ENCODE measurements around the gene COL28A1.

Gene COL28A1

DNA sequence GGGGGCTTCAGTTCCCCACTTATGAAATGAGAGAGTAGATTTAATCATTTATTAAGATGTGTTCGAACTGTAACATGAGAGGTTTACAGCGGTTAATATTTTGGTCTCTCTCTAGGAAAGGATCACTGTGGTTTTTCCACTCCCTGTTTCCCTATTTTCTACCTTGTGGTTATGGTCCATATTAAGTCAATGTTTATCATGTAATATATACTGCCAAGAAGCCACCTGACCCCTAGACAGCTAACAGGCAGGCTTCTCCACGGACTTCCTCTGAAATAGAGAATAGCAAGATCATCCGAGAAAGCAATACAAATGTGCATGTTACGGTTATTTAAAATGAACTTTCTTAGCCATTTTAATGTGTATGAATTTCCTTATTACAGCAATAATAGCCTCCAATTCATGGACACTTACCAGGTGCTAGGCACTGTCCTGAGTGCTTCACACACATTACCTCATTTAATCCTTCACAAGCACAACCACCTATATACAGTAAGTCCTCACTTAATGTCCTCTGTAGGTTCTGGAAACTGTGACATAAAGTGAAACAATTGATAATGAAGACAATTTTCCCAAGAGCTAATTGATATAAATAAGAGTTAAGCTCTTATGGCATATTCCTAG, 835 bp upstream of the COL28A1 start:
- Histone ChIP-seq H3K36me3 (ENCODE audit: control insufficient read depth, insufficient read depth, low read length) (no peaks in the 10 kb centered on the region), H3K27me3 (replicated peaks; ENCODE audit: control insufficient read depth, insufficient read depth, low read length) (no peaks in the 10 kb centered on the region), H3K4me3 (replicated peaks; ENCODE audit: low read depth, low read length) (no peak overlapping the region)
- no peak for DNase-seq (ENCODE audit: extremely low read depth, insufficient read length)
- TF ChIP-seq, protein P1, sequence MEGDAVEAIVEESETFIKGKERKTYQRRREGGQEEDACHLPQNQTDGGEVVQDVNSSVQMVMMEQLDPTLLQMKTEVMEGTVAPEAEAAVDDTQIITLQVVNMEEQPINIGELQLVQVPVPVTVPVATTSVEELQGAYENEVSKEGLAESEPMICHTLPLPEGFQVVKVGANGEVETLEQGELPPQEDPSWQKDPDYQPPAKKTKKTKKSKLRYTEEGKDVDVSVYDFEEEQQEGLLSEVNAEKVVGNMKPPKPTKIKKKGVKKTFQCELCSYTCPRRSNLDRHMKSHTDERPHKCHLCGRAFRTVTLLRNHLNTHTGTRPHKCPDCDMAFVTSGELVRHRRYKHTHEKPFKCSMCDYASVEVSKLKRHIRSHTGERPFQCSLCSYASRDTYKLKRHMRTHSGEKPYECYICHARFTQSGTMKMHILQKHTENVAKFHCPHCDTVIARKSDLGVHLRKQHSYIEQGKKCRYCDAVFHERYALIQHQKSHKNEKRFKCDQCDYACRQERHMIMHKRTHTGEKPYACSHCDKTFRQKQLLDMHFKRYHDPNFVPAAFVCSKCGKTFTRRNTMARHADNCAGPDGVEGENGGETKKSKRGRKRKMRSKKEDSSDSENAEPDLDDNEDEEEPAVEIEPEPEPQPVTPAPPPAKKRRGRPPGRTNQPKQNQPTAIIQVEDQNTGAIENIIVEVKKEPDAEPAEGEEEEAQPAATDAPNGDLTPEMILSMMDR (IDR thresholded peaks at IDR 0.05; ENCODE audit: insufficient read depth, low read length, poor library complexity, severe bottlenecking) = no peak

DNA sequence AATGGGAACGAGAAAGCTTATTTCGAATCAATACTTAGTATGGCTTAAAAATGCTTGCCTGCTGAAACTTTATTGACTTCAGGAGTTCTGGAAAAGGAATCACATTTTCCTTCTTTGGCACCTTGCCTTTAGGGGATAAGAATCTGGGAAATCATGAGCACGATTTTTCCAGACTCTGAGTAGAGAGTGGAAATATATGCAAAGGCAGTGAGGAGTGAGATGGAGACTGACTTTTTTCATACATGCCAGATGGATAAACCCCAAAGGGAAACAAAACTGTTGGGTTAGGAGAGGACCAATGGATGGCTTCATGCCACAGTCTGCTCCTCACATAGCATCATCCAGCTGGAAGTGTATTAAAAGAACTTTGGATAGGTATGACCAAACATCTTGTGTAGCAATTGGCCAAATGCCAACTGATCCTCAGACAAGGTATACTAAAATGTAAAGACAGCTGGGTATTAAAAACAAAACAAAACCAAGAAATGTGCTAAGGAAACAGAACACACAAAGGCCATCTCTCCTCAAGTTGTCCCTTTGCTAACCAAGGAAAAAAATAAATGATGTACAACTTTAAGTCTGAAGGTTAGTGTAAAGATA, 1.7 kb downstream of the COL28A1 start:
- Histone ChIP-seq H3K27me3 (replicated peaks; ENCODE audit: control insufficient read depth, insufficient read depth, low read length) (no peaks in the 10 kb centered on the region), H3K36me3 (ENCODE audit: control insufficient read depth, insufficient read depth, low read length) (no peaks in the 10 kb centered on the region), H3K4me3 (replicated peaks; ENCODE audit: low read depth, low read length) (no peak overlapping the region)
- TF ChIP-seq, protein P1 (IDR thresholded peaks at IDR 0.05; ENCODE audit: insufficient read depth, low read length, poor library complexity, severe bottlenecking) = no peak
- no peak for DNase-seq (ENCODE audit: extremely low read depth, insufficient read length)

DNA sequence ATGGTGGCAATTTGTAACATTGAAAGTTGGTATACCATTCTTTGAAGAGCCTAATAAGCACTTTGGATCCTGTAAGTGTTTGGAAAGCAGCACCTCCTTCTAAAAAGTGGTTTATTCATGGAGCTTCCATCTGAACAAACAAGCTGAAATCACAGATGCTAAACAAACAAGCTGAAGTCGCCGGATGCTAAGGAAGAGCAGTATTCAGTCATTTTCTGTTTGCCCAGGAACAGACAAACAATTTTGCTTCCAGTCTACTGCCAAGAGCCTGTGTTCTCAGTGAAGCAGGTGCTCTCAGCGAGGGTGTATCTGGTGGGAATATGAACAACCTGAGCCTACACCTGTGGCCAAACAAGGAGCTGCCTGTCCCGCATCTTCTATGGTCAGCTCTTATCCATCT, 6.3 kb downstream of the COL28A1 start:
- no peak for DNase-seq (ENCODE audit: extremely low read depth, insufficient read length)

DNA sequence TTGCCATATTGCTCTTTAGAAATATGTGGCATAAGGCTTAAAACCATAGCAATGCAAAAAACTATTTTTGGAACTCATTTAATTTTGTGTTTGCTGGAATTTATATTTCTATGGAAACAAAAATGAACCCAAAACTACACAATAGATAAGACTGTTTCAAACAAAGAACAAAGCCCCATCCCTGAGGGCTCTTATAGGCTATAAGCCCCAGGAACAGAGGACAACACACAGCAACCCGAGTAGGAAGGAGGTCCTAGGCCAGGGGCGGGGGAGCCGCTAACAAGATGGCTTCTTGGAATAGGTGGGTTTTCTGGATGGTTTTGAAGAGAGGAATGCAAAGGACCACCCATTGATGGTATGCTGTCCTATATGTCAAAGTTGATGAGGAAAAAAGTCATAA, 8.6 kb downstream of the COL28A1 start:
- no peak for DNase-seq (ENCODE audit: extremely low read depth, insufficient read length)

More for the DNA sequence above, 6.3 kb downstream of the COL28A1 start:
- TF ChIP-seq, protein P1 (IDR thresholded peaks at IDR 0.05; ENCODE audit: insufficient read depth, low read length, poor library complexity, severe bottlenecking) = no peak
- H3K36me3 ChIP-seq (ENCODE audit: control insufficient read depth, insufficient read depth, low read length) = no peaks in the 10 kb centered on the region
- H3K4me3 ChIP-seq (replicated peaks; ENCODE audit: low read depth, low read length) = no peak overlapping the region
- H3K27me3 ChIP-seq (replicated peaks; ENCODE audit: control insufficient read depth, insufficient read depth, low read length) = no peaks in the 10 kb centered on the region

DNA sequence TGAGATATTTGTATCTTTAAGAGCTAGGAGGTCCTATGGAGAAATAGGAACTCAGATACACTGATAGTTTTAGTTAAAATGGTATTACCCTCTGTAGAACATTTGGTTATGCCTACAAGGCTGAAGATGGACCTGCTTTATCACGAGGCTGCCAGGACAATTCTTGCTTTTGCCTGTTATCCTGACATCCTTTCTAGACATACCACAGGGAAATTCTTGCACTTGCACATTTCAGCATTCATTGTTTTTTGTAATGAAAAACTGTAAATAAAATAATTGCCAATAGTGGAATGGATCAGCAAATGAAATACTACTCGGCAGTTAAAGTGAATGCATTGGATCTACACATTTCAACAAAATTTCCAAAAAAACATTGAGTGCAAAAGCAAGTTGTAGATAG, 9.7 kb downstream of the COL28A1 start:
- Histone ChIP-seq H3K4me3 (replicated peaks; ENCODE audit: low read depth, low read length) (no peak overlapping the region), H3K36me3 (ENCODE audit: control insufficient read depth, insufficient read depth, low read length) (no peaks in the 10 kb centered on the region), H3K27me3 (replicated peaks; ENCODE audit: control insufficient read depth, insufficient read depth, low read length) (no peaks in the 10 kb centered on the region)
- no peak for DNase-seq (ENCODE audit: extremely low read depth, insufficient read length)
- TF ChIP-seq, protein P1 (IDR thresholded peaks at IDR 0.05; ENCODE audit: insufficient read depth, low read length, poor library complexity, severe bottlenecking) = no peak

More for the DNA sequence above, 8.6 kb downstream of the COL28A1 start:
- Histone ChIP-seq H3K27me3 (replicated peaks; ENCODE audit: control insufficient read depth, insufficient read depth, low read length) (no peaks in the 10 kb centered on the region), H3K36me3 (ENCODE audit: control insufficient read depth, insufficient read depth, low read length) (no peaks in the 10 kb centered on the region), H3K4me3 (replicated peaks; ENCODE audit: low read depth, low read length) (no peak overlapping the region)
- TF ChIP-seq, protein P1 (IDR thresholded peaks at IDR 0.05; ENCODE audit: insufficient read depth, low read length, poor library complexity, severe bottlenecking) = no peak

Data from GM06990 (cell line).